Thymus (tissue), 14 donors: ENCODE data around the gene CAMKMT. TPM values are rescaled to one million over a fixed set of nuclear protein-coding genes. Genes with fewer than 3 reads are reported as not detected.
A peak's percentile ranks its signal among the peaks of the same experiment; 100 is the strongest.

Experiments used
- DNase-seq, 9 donors: peaks; one replicate each; pipeline ENCODE4 v3.0.0-alpha.2; 2013; ENCODE audit warnings: low spot score in 9 of 9, low read depth in 6 of 9, missing footprints in 1 of 9
- H3K27ac ChIP-seq, 2 donors: one replicate each; pipeline ENCODE4 v1.5.1; 2013; ENCODE audit warnings: control low read depth in 1 of 2, low read depth in 1 of 2, low read length in 1 of 2, mild to moderate bottlenecking in 1 of 2, moderate library complexity in 1 of 2
- H3K27me3 ChIP-seq, 2 donors: one replicate each; pipeline ENCODE4 v1.5.1; 2013; ENCODE audit warnings: low read length in 1 of 2; ENCODE audit not compliant: control insufficient read depth in 2 of 2, insufficient read depth in 1 of 2
- H3K36me3 ChIP-seq, 2 donors: one replicate each; pipeline ENCODE4 v1.5.1; 2013; ENCODE audit warnings: low read length in 1 of 2, mild to moderate bottlenecking in 1 of 2, moderate library complexity in 1 of 2; ENCODE audit not compliant: control insufficient read depth in 2 of 2, insufficient read depth in 2 of 2
- H3K4me1 ChIP-seq, 2 donors: one replicate each; pipeline ENCODE4 v1.5.1; 2013; ENCODE audit warnings: low read length in 2 of 2; ENCODE audit not compliant: control insufficient read depth in 2 of 2, insufficient read depth in 2 of 2
- H3K4me3 ChIP-seq, 2 donors: one replicate each; pipeline ENCODE4 v1.5.1; 2013; ENCODE audit warnings: low read length in 2 of 2, control low read depth in 1 of 2, mild to moderate bottlenecking in 1 of 2
- H3K9me3 ChIP-seq, 2 donors: one replicate each; pipeline ENCODE4 v1.5.1; 2013; ENCODE audit warnings: low read length in 1 of 2, mild to moderate bottlenecking in 1 of 2; ENCODE audit not compliant: control insufficient read depth in 2 of 2, insufficient read depth in 1 of 2
- WGBS: extraction: QIAGEN DNeasy Blood & Tissue Kit; methylation state at CpG from one replicate; pipeline ENCODE4 v1.1.7; 2013; 5-methylcytosine and 5-hydroxymethylcytosine counted together
- long read RNA-seq, 10 donors: transcript quantifications; one replicate each; lab custom pipeline, GENCODE V29; 2026
- polyA plus RNA-seq: library from polyadenylated mRNA; stranded (reverse); fragments of 200-250 nt; gene quantifications from one replicate; pipeline ENCODE4 v1.2.3, GENCODE V29; 2013
- total RNA-seq: library from RNA; stranded (reverse); fragments of 120-200 nt; gene quantifications from one replicate; pipeline ENCODE4 v1.2.4, GENCODE V29; 2013
- donor health status: healthy.

Gene CAMKMT
- total RNA-seq (7.0 TPM), polyA plus RNA-seq (7.4 TPM)
- long read RNA-seq, donor 1: 0 reads
- long read RNA-seq, donor 2, partial matches to known transcripts: 0 of 2 reads
- long read RNA-seq, donor 2, other reads (novel, unspliced or antisense): 0 of 2 reads
- long read RNA-seq, donor 3, partial matches to known transcripts: 0 of 3 reads
- long read RNA-seq, donor 3, other reads (novel, unspliced or antisense): 0 of 3 reads
- long read RNA-seq, donor 4, partial matches to known transcripts: 0 of 1 reads
- long read RNA-seq, donor 4, other reads (novel, unspliced or antisense): 0 of 1 reads
- long read RNA-seq, donor 5, partial matches to known transcripts: 0 of 2 reads
- long read RNA-seq, donor 5, other reads (novel, unspliced or antisense): 0 of 2 reads
- long read RNA-seq, donor 6, partial matches to known transcripts: 0 of 2 reads
- long read RNA-seq, donor 6, other reads (novel, unspliced or antisense): 0 of 2 reads
- long read RNA-seq, donor 7, partial matches to known transcripts: 6 of 11 reads
- long read RNA-seq, donor 7, other reads (novel, unspliced or antisense): 0 of 11 reads
- long read RNA-seq, donor 8: 0 reads
- long read RNA-seq, donor 9, partial matches to known transcripts: 0 of 1 reads
- long read RNA-seq, donor 9, other reads (novel, unspliced or antisense): 0 of 1 reads
- long read RNA-seq, donor 10, partial matches to known transcripts: 0 of 3 reads
- long read RNA-seq, donor 10, other reads (novel, unspliced or antisense): 0 of 3 reads

DNA sequence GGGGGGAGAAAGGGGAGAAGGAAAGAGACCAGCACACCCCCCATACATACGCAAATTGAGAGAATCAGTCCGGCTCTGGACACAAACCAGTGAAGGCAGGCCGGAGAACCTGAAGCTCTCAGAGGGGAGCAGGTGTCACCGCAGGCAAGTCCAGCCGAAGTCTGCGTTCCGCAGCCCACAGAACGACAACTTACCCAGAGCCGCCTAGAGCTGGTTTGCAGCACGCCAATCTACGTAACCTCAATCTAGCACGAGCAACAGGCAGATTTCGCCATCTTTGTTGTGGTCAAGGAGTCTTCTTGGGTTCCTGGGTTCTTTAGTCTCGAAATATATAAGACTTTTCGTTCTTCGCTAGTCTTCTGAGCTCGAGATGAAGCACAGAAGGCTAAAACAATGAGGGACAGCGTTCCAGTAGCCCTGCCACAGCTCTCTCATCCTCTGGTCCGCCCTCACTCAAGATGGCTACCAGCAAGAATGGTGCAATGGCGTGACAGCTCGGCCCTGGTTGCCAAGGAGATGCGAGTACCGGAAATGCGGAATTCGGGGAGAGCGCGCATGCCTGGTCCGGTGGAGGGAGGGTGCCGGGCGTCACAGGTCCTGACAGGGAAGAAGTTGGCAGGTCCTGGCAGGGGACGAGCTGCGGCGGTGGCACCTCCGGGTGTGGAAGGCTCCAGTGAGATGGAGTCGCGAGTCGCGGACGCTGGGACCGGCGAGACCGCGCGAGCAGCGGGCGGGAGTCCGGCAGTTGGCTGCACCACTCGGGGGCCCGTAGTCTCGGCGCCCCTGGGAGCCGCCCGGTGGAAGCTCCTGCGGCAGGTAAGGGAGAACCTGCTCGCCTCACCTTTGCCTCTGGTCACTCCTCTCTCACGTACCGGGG is at the start of gene CAMKMT, which contains the start of gene PREPL:
TSS of gene CAMKMT (plus strand) at position 618 of the 877 bp plus-strand sequence.
TSS of gene PREPL (minus strand) at position 165 of the 877 bp plus-strand sequence. CDS start 15,152 bp downstream, outside the sequence.
- WGBS: under 1% methylated on average over 57 of the region's 57 CpGs
- peaks cover 10 to 11% of the 10 kb centered on the region in 2 donors for H3K4me1 ChIP-seq

GRCh38 chr2:44314362-44314761 is 47.4 kb upstream of the CAMKMT start:
- no peak for DNase-seq
- Histone ChIP-seq H3K36me3 (peaks cover 2 to 7% of the 10 kb centered on the region in 2 donors), H3K4me3 (no peak overlapping the region), H3K9me3 (peaks cover 2 to 10% of the 10 kb centered on the region in 2 donors), H3K4me1 (no peaks in the 10 kb centered on the region), H3K27me3 (no peaks in the 10 kb centered on the region), H3K27ac (no peak overlapping the region)

More for the DNA sequence above, at the start of gene CAMKMT, which contains the start of gene PREPL:
- Histone ChIP-seq H3K36me3 (no peaks in the 10 kb centered on the region), H3K9me3 (no peaks in the 10 kb centered on the region), H3K27ac (peak within 1 kb of the TSS; percentile 95 to 96), H3K27me3 (no peaks in the 10 kb centered on the region), H3K4me3 (peak within 1 kb of the TSS; percentile 57 to 94)
- peak; percentile 96 to 99 (median 97) for DNase-seq

DNA sequence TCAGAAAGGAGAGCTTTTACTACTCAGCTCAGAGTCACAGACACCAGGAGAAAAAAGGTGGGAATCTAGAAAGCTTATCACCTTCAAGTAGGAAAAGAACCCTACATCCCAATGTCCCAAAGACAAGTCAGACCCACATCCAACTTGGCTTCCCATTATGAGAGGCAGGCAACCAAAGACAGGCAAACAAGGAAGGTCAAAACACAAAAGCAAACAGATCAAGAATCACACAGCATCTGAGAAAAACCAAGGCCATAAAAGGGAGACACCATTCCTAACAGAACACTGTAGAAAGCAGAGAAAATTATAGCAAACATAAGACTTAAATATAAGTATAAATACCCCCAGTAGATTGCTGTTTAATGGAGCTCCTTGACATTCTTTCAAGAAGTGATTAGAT is 45.8 kb upstream of the CAMKMT start:
- peaks cover 5 to 16% of the 10 kb centered on the region in 2 donors for H3K36me3 ChIP-seq
- no peaks in the 10 kb centered on the region for H3K27me3 ChIP-seq
- no peak overlapping the region for H3K27ac ChIP-seq
- DNase-seq: no peak
- H3K4me1 ChIP-seq: no peaks in the 10 kb centered on the region
- no peak overlapping the region for H3K4me3 ChIP-seq
- peaks cover 0 to under 1% of the 10 kb centered on the region in 2 donors for H3K9me3 ChIP-seq

DNA sequence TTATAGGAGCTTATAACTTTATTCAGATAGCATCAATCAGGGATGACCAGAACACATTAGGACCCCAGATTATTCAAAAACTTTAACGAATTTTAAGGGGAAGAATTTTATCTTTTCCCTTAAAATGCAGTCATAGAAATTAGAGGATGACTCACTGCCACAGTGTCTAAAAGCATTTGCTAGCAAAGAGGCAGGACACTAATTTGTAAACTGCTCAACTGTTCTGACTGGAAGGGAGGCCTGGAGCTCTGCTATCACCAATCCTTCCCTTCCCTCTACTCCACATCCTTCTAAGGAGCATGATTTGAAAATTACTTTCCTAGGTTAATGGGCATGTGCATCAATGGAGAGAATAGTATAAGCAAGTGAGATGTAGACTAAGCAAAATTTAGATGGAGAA is 40.9 kb upstream of the CAMKMT start:
- H3K4me3 ChIP-seq: no peak overlapping the region
- H3K27me3 ChIP-seq: no peaks in the 10 kb centered on the region
- whole genome bisulfite sequencing: 93% methylated on average over 1 of the region's 1 CpG
- H3K4me1 ChIP-seq: no peaks in the 10 kb centered on the region
- peaks cover 15 to 42% of the 10 kb centered on the region in 2 donors for H3K36me3 ChIP-seq
- H3K9me3 ChIP-seq: no peaks in the 10 kb centered on the region
- H3K27ac ChIP-seq: no peak overlapping the region
- no peak for DNase-seq

- H3K9me3 ChIP-seq: no peaks in the 10 kb centered on the region
- 97% methylated on average over 5 of the region's 5 CpGs for WGBS
- H3K4me1 ChIP-seq: no peaks in the 10 kb centered on the region
- H3K36me3 ChIP-seq: peaks cover 17 to 43% of the 10 kb centered on the region in 2 donors
- no peak overlapping the region for H3K4me3 ChIP-seq
- H3K27me3 ChIP-seq: no peaks in the 10 kb centered on the region
- H3K27ac ChIP-seq: no peak overlapping the region
- no peak for DNase-seq
These were observed 40.4 kb upstream of the CAMKMT start for GRCh38 chr2:44321360-44321759.

GRCh38 chr2:44324971-44325426 is 36.7 kb upstream of the CAMKMT start:
- 100% methylated on average over 1 of the region's 1 CpG for WGBS
- Histone ChIP-seq H3K4me1 (no peaks in the 10 kb centered on the region), H3K4me3 (no peak overlapping the region), H3K9me3 (no peaks in the 10 kb centered on the region), H3K27me3 (no peaks in the 10 kb centered on the region), H3K36me3 (peaks cover 26 to 52% of the 10 kb centered on the region in 2 donors), H3K27ac (no peak overlapping the region)
- no peak for DNase-seq

- H3K27ac ChIP-seq: no peak overlapping the region
- 91% methylated on average over 4 of the region's 4 CpGs for WGBS
These were observed 35.9 kb upstream of the CAMKMT start for GRCh38 chr2:44325897-44326296.

GRCh38 chr2:44326548-44327264 is 35.0 kb upstream of the CAMKMT start:
- no peak for DNase-seq
- WGBS: 88% methylated on average over 13 of the region's 13 CpGs
- no peaks in the 10 kb centered on the region for H3K4me1 ChIP-seq
- no peak overlapping the region for H3K4me3 ChIP-seq
- H3K9me3 ChIP-seq: no peaks in the 10 kb centered on the region
- no peaks in the 10 kb centered on the region for H3K27me3 ChIP-seq
- peaks cover 19 to 39% of the 10 kb centered on the region in 2 donors for H3K36me3 ChIP-seq
- no peak overlapping the region for H3K27ac ChIP-seq

More at GRCh38 chr2:44325897-44326296, 35.9 kb upstream of the CAMKMT start:
- no peaks in the 10 kb centered on the region for H3K9me3 ChIP-seq
- DNase-seq: no peak
- H3K4me1 ChIP-seq: no peaks in the 10 kb centered on the region
- no peak overlapping the region for H3K4me3 ChIP-seq
- H3K36me3 ChIP-seq: peaks cover 23 to 45% of the 10 kb centered on the region in 2 donors
- H3K27me3 ChIP-seq: no peaks in the 10 kb centered on the region
